HG03060 (cell line): ENCODE data around the gene SCLY.
"Not testable (repeated sequence)": the region's sequence is repeated elsewhere in the genome, so short reads cannot be mapped to it uniquely, and the experiment has no call there.

ENCODE experiments used
- ATAC-seq: cut with Tn5 transposase; IDR thresholded peaks from one replicate; pipeline ENCODE4 v1.9.1; 2021; ENCODE audit warnings: low read depth, moderate number of reproducible peaks; ENCODE audit not compliant: unreplicated experiment

Gene SCLY, protein sequence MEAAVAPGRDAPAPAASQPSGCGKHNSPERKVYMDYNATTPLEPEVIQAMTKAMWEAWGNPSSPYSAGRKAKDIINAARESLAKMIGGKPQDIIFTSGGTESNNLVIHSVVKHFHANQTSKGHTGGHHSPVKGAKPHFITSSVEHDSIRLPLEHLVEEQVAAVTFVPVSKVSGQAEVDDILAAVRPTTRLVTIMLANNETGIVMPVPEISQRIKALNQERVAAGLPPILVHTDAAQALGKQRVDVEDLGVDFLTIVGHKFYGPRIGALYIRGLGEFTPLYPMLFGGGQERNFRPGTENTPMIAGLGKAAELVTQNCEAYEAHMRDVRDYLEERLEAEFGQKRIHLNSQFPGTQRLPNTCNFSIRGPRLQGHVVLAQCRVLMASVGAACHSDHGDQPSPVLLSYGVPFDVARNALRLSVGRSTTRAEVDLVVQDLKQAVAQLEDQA

DNA sequence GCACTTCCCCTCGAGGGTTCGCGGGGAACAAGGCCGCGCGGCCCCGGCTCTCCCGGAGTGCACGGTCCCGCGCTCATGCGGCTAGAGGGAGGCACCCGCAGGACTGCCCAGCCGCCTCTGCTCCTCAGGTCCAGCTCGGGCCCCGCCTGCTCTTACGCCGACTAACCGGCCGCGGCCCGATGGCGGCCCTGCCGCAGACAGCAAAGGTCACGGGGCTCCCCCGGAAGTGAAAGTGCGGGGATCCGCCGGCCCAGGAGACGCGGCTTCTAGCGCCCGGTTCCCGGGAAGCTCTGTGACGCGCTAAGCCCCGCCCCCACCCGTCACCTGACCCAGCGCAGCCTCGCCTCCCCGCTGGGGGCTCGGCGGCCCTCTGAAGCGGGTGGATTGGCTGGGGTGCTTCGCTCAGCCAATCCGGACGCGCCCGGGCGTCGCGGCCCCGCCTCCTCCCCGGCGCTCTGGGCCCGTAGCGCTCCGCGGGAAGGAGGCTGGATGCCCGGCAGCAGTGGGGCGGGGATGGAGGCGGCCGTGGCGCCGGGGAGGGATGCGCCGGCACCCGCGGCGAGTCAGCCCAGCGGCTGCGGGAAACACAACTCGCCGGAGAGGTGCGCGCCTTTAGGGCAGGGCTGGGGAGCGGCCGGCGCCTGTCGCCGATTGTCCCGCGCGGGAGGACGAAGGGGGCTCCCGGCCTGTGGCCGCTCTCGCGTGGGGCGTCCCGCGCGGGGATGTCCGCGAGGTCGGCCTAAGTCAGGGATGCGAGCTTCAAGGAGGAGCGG lies at the start of gene SCLY:
Gene SCLY, plus strand, starts transcription at position 460 of the 773 bp plus-strand sequence. Its CDS starts 54 bp downstream, at position 514.
- ATAC-seq = peak; percentile 63

- ATAC-seq = no peak
Measured at GRCh38 chr2:238013806-238014205, 47.0 kb upstream of the SCLY start.

GRCh38 chr2:238015705-238016104 lies 45.1 kb upstream of the SCLY start:
- ATAC-seq = no peak

GRCh38 chr2:238016526-238016925 lies 44.3 kb upstream of the SCLY start:
- ATAC-seq = no peak

DNA sequence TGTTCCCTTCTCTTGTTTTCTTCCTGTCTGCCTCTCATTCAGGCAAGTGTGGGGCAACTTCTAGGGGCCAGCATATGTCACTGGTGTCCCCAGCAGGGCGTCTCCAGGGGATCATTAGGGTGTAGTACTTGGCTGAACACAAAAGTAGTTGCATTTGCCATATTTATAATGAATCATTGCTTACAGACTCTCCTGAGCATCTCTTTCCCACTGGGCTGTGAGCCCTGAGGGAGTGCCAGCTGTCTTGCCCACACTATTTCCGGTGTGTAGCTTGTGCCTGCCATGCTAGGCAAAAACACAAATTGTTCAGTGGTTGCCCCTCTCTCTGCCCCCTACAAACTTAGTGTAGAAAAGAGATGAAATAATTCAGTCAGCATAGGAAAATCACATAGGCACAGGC lies 40.8 kb upstream of the SCLY start:
- no peak for ATAC-seq

GRCh38 chr2:238020816-238021215 lies 40.0 kb upstream of the SCLY start:
- no peak for ATAC-seq

GRCh38 chr2:238021327-238021726 lies 39.5 kb upstream of the SCLY start:
- ATAC-seq = no peak

GRCh38 chr2:238022594-238023157 lies 38.1 kb upstream of the SCLY start:
- ATAC-seq = no peak

GRCh38 chr2:238023608-238024007 lies 37.2 kb upstream of the SCLY start:
- no peak for ATAC-seq

DNA sequence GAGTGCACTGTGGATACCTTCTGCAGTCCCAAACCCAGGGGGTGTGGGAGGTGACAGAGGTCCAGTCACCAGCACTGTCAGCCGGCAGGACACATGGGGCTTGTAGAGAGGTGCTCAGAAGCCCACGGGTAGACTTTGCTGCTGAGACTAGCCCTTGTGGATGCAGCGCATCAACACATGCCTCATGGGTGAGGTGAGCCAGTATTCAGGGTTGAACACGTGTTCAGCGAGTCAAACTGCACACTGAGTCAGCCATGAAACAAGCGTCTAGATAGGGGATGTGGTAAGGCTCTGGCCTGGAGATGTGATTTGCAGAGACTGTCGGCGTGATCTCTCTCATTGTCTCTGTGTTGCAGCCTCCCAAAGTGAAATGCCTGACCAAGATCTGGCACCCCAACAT lies 35.8 kb upstream of the SCLY start:
- no peak for ATAC-seq

- no peak for ATAC-seq
Measured at GRCh38 chr2:238025741-238026360, 35.0 kb upstream of the SCLY start.

DNA sequence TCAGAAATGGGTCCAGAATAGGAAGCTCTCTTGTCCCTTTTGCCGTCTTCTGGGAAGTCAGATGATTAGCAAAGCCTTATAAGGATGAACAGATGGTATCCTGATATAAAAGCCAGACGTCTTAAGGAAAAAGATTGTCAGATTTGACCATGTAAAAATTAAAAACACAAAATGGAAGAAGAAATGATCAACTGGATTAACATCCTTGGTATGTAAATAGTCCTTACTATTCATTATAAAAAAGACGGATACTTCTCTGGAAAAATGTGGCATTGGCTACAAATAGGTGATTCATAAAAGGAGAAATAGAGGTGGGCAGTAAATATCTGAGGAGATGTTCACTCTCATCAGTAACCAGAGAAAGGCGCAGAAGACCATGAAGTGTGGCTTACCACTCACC lies 33.7 kb upstream of the SCLY start:
- ATAC-seq = no peak

GRCh38 chr2:238027591-238028415 lies 33.0 kb upstream of the SCLY start:
- no peak for ATAC-seq

GRCh38 chr2:238029853-238030252 lies 30.9 kb upstream of the SCLY start:
- ATAC-seq = no peak

DNA sequence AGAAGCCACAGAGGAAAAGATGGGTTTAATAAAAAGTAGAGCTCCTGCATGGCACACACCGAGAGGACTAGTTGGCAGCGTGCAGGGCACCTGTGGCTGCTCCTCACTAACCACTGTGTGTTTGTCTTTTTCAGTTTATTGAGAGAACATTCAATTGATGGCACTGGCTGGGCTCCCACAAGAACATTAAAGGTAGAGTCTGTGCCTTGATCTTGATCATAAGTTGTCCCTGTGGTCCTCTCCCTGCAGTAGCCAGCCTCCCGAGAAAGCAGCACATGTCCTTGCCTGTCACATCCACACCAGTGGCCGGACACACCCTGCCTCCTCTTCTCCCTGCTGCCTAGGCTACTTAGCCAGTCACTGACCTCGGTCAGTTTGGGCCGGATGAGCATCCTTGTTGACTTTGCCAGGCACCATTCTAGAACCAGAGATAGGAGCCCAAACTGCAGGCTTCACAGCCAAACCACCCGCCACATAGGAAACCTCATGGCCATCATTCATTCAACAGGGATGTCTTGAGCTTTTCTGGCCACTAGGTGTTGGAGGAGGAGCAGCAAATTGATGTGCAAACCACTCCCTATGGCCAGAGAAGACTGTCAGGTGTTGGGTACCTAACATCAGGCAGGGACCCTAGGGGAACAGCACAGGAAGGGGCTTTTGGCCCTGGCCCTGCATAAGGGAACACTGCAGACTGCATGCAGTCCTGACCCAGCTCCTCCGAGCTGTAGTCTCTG lies 30.2 kb upstream of the SCLY start:
- no peak for ATAC-seq

- no peak for ATAC-seq
Measured at GRCh38 chr2:238031751-238032150, 29.1 kb upstream of the SCLY start.

DNA sequence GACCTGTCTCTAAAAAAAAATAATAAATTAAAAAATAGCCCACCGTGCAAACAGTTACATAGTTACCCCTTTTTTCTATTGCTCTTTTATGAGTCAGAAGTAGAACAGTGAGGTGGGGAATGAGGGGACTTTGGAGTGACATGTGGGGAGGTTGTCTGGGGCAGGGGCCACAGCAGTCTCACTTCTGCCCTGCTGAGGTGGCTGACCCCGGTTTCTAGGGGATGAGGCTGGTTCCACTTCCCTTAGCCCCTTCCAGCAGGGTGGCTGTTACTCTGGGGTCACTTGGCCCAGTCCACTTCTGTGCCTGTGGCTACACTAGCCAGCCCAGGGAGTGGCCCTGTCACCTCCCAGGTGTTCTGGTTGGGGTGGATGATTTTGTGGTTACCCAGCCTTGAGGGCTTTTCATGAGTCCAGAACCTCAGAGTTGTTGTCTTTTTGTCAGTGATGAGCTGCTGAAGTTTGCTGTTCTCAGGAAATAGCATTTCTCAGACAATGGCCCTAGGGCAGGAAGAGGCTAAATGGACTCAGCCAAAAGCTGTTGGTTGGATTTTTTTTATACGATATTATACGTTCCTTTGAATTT lies 28.0 kb upstream of the SCLY start:
- no peak for ATAC-seq

DNA sequence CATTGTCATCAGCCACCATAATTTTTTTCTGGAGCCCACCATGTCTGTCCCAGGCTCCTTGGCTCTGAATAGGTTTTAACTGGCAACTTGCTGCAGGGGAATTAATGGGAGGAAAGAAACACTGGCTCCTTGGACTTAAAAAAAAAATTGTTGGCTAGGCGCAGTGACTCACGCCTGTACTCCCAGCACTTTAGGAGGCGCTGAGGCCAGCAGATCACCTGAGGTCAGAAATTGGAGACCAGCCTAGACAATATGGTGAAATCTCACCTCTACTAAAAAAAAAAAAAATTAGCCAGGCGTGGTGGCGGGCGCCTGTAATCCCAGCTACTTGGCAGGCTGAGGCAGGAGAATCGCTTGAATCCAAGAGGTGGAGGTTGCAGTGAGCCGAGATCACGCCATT lies 26.8 kb upstream of the SCLY start:
- not testable (repeated sequence) for ATAC-seq

- ATAC-seq = no peak
Measured at GRCh38 chr2:238038203-238038602, 22.6 kb upstream of the SCLY start.
